ENCODE results near the gene NFIL3.

NFIL3 gene

DNA sequence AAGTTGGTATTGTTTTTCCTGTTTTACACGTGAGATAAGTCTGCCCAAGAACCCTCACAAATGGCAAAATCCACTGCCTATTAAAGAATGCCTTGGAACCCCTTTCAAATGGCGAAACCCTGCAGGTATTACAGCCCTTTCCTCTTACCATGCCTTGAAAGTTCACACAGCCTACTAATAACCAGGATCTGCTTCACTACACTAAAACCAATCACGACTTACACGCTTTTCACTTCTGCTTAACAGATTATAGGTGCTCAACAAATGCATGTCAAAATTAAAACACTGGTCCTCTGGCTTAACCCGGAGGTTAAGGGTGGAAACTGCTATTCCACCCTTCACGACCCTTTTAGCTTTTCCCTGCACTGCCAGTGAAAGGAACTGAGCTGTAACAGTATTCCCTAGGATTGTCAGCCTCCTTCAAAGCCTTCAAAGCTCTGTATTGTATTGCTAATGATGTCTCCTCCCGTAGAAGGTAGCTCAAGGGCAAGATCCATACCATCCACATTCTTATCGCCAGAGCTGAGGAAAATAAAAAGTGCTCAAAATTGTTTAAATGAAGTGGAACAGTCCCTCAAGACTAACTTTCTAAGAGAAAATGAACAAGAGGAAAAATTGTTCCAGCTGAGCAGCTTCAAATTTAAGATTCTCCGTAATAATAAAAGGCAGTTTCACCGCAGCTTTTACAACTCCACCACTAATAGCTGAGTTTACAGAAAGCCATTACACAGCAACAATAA lies 62.9 kb downstream of the NFIL3 start:
- H3K4me1 ChIP-seq (ENCODE audit: control insufficient read depth, insufficient read depth, low read length), result peaks cover 7% of the 10 kb centered on the region
- peak overlapping the region; percentile 67 for H3K9ac ChIP-seq (ENCODE audit: low read length)
- no peaks in the 10 kb centered on the region for H3K36me3 ChIP-seq (ENCODE audit: control insufficient read depth, insufficient read depth, low read length)
- H3K27ac ChIP-seq (ENCODE audit: low read depth, low read length), result peak overlapping the region; percentile 82
- no peaks in the 10 kb centered on the region for H3K27me3 ChIP-seq (ENCODE audit: control insufficient read depth, insufficient read depth, low read length)
- H3K4me3 ChIP-seq (ENCODE audit: low read length), result peak overlapping the region; percentile 97

DNA sequence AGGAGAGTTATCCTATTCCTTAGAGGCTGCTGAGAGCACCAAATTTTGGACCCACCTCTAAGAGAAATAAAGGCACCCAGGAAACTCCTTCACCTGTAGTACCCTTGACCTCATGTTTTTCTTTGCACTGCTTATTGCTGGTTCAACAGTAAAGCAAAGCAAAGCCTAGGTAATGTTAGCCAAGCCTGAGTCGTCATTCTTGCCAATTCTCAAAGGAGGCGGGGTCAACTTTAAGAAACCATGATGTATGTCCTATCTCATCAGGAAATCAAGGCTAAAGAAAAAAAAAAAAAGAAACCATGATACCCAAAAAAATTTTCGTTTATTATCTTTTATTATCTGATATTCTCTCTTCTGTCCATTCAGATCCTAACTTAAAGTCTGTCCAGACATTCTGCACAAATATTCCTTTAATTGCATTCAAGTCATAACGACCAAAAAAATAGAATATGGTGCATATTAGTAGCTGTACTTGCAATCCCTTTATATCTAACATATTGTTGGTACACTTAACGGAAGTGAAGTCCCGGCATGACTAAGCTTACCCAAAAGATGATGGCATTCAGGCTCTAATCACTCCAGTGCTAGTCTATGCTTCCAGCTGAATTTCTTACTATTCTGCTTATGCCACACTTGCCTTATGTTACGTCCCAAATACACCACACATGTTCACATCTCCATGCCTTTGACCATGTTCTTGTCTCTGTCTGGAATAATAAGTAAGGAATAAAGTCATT lies 63.7 kb downstream of the NFIL3 start:
- Histone ChIP-seq H3K9ac (ENCODE audit: low read length) (no peak overlapping the region), H3K4me3 (ENCODE audit: low read length) (peak overlapping the region; percentile 97), H3K27ac (ENCODE audit: low read depth, low read length) (no peak overlapping the region)

DNA sequence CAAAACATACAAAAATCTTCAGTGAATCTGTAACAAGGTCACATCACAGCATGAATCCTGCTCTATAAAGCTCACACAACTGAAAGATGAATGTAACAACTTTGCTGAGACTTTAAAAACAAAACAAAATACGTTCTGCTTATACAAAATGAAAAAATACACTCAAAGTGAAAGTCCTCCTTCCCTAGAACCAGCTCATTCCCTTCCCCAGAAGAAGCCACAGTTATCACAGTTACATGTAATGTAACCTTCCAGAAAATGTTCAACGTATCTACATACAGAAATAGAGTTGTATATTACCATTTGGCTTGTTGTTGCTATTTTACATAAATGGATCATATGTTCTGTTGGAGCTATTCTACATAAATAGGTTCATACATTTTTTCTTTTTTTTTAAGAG lies 64.5 kb downstream of the NFIL3 start:
- H3K27ac ChIP-seq (ENCODE audit: low read depth, low read length), result no peak overlapping the region
- no peaks in the 10 kb centered on the region for H3K27me3 ChIP-seq (ENCODE audit: control insufficient read depth, insufficient read depth, low read length)
- no peak overlapping the region for H3K9ac ChIP-seq (ENCODE audit: low read length)
- H3K36me3 ChIP-seq (ENCODE audit: control insufficient read depth, insufficient read depth, low read length), result peaks cover 3% of the 10 kb centered on the region
- peaks cover 7% of the 10 kb centered on the region for H3K4me1 ChIP-seq (ENCODE audit: control insufficient read depth, insufficient read depth, low read length)
- H3K4me3 ChIP-seq (ENCODE audit: low read length), result no peak overlapping the region

More for the DNA sequence above, 63.7 kb downstream of the NFIL3 start:
- Histone ChIP-seq H3K36me3 (ENCODE audit: control insufficient read depth, insufficient read depth, low read length) (no peaks in the 10 kb centered on the region), H3K4me1 (ENCODE audit: control insufficient read depth, insufficient read depth, low read length) (peaks cover 7% of the 10 kb centered on the region), H3K27me3 (ENCODE audit: control insufficient read depth, insufficient read depth, low read length) (no peaks in the 10 kb centered on the region)

All from rectal smooth muscle tissue (tissue), 1 donor.